A673 (cell line): ENCODE data around the gene TTLL10. TPM values are rescaled to one million over a fixed set of nuclear protein-coding genes. Genes with fewer than 3 reads are reported as not detected.
A peak's percentile ranks its signal among the peaks of the same experiment; 100 is the strongest.

ENCODE experiments used
- BruUV-seq: library from RNA; stranded (reverse); fragments of 400-500 nt; replicated peaks from 2 replicates; lab custom pipeline; 2021; lab: Mats Ljungman, UMichigan
- CTCF ChIA-PET: fragments of 300-600 bp; sonication (Branson Sonifier 250); formaldehyde crosslinking; loops from one replicate; lab custom pipeline; 2022; ENCODE audit warnings: antibody characterized with exemption; lab: Charles Lee
- POLR2A ChIA-PET: fragments of 300-600 bp; sonication (Branson Sonifier 250); formaldehyde crosslinking; loops from one replicate; lab custom pipeline; 2022; ENCODE audit warnings: antibody characterized with exemption; ENCODE audit not compliant: low non-redundant PET; lab: Charles Lee
- DNase-seq: peaks from one replicate; pipeline ENCODE4 v3.0.0-alpha.2; 2015; ENCODE audit warnings: low spot score
- H3K27ac ChIP-seq: fragments of 200-600 bp; sonication (generic); 2 replicates; pipeline ENCODE4 v1.5.1; 2016; ENCODE audit warnings: mixed run types, low read depth, mild to moderate bottlenecking, mixed read lengths, antibody characterized with exemption, low read length; ENCODE audit not compliant: poor library complexity, severe bottlenecking
- H3K27me3 ChIP-seq: fragments of 200-600 bp; sonication (generic); replicated peaks from 2 replicates; pipeline ENCODE4 v1.6.1; 2017; ENCODE audit warnings: mixed run types, low read depth, mild to moderate bottlenecking, mixed read lengths, antibody characterized with exemption, low read length; ENCODE audit not compliant: insufficient read depth, poor library complexity
- H3K36me3 ChIP-seq: fragments of 200-600 bp; sonication (generic); 2 replicates; pipeline ENCODE4 v1.6.1; 2016; ENCODE audit warnings: mixed run types, mild to moderate bottlenecking, mixed read lengths, antibody characterized with exemption, low read length; ENCODE audit not compliant: insufficient read depth, poor library complexity, severe bottlenecking
- H3K4me1 ChIP-seq: fragments of 200-600 bp; sonication (generic); 2 replicates; pipeline ENCODE4 v1.6.1; 2017; ENCODE audit warnings: mixed run types, mild to moderate bottlenecking, mixed read lengths, antibody characterized with exemption, low read length; ENCODE audit not compliant: insufficient read depth, poor library complexity, severe bottlenecking
- H3K4me3 ChIP-seq: fragments of 200-600 bp; sonication (generic); 2 replicates; pipeline ENCODE4 v1.5.1; 2016; ENCODE audit warnings: low read depth, mixed run types, mild to moderate bottlenecking, mixed read lengths, low read length; ENCODE audit not compliant: poor library complexity, severe bottlenecking
- H3K9me3 ChIP-seq: fragments of 200-600 bp; sonication (generic); 2 replicates; pipeline ENCODE4 v1.6.1; 2016; ENCODE audit warnings: mixed run types, low read depth, mild to moderate bottlenecking, mixed read lengths, antibody characterized with exemption, low read length; ENCODE audit not compliant: poor library complexity, severe bottlenecking
- CTCF ChIP-seq: fragments of 300-800, 200-600 bp; sonication (generic); conservative IDR thresholded peaks from 2 replicates; pipeline ENCODE4 v1.5.1; 2017; ENCODE audit warnings: low read depth, mild to moderate bottlenecking, antibody characterized with exemption, low read length, moderate library complexity, mixed read lengths
- EZH2 ChIP-seq: fragments of 200-600 bp; sonication (generic); IDR thresholded peaks from 2 replicates; pipeline ENCODE4 v1.6.1; 2017; ENCODE audit warnings: borderline replicate concordance, low read depth, mild to moderate bottlenecking, mixed read lengths, antibody characterized with exemption, low read length; ENCODE audit not compliant: poor library complexity, severe bottlenecking
- intact Hi-C: fragments of 100-400 bp; cut with micrococcal nuclease; formaldehyde crosslinking; loops from one replicate; pipeline ENCODE4 v1.10.0; 2022; ENCODE audit not compliant: unreplicated experiment
- total RNA-seq: library from RNA; stranded (reverse); gene quantifications from 2 replicates; pipeline ENCODE4 v1.2.3, GENCODE V29; 2021

Gene TTLL10
- total RNA-seq, 1 experiment from 2014 or later, result not detected

DNA sequence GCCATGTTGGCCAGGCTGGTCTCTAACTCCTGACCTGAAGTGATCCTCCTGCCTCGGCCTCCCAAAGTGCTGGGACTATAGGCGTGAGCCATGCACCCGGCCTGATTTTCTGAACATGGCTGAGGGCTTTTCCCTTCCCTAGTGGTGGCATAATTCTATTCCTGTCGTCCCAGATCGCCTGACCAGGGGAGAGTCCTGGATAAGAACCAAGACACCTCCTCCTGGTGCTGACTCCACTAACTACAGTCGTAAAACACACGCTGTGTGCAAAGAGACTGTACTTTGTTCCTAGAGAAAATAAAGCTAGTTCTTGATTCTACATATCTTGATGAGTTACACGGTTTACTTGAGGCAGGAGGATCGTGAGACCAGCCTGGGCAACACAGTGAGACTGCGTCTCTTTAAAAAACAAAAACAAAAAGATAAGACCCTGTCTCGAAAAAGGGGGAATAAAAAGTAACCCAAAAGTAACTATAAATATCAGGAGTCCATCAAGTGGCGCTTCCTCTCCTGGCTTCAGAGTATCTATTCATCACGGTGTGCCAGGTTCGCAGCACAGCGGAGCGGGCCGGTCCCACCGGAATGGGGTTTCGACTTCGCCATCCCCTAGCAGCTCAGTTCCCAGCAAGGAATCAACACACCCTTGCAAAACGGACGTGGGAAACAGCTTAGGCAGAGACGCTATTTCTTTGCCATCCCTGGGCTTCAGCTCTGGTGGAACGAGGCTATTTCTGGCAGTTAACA lies 57.1 kb downstream of the TTLL10 start:
- intact Hi-C loops, result loop anchor here (5.0 kb wide), 1 partner anchor 109 kb away; no protein-coding TSS in a partner anchor
- ChIA-PET POLR2A (interaction anchor here (1.0 kb wide), 1 partner anchor 23 kb away, joined by 4 read pairs; no protein-coding TSS in a partner anchor), CTCF (interaction anchor here (1.3 kb wide), 1 partner anchor 108 kb away, joined by 7 read pairs; no protein-coding TSS in a partner anchor)
- Histone ChIP-seq H3K4me3 (peak overlapping the region; percentile 97), H3K36me3 (peaks cover 35% of the 10 kb centered on the region), H3K9me3 (no peaks in the 10 kb centered on the region), H3K27me3 (no peaks in the 10 kb centered on the region), H3K4me1 (peaks cover 24% of the 10 kb centered on the region), H3K27ac (peak overlapping the region; percentile 97)
- BruUV-seq, result TSS peak; percentile 89
- peak; percentile 64 for DNase-seq
- TF ChIP-seq EZH2 (no peak), CTCF (0 out of 2 replicates have a peak, but pooled peaks have one; percentile 14)

DNA sequence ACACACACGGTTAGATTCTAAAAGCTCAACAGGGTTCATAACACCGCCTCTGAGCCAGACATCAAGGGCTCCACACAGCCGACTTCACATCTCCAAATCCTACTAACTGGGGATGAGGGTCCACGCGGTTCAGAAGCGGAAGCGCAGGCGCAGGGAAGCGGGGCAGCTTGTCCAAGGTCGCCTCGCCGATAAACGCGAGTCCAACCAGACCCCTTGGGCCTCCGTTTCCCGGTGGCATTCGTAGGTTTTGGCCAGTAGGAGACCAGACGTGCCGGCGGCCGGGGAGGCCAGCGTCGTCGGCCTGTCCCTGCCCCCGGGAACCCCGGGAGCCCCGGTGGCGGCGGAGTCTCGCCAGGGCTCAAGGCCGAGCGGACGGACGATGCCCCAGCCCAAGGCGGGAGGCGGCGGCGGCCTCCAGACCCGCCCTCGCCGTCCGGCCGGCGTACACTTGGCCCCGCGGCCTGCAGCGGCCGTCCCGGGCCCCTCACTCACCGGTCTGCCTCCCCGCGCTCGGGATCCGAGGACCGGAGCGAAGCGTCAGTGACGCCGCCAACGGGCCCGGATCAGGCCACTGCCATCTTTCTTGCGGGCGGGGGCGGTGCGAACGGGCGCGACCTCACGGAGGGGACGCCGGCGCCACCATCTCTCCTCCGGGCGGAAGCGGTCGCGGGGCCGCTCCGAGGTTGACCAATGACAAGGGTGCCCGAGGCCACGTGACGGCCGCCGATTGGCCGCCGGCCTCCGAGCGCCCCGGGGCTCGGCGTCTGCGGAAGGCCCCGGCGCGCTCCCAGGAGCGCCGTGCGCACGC lies 57.9 kb downstream of the TTLL10 start, which contains the start of gene SDF4:
SDF4 (minus strand) TSS at position 602 of the 808 bp plus-strand sequence. CDS start 3,229 bp downstream, outside the sequence.
- BruUV-seq, result no TSS peak
- CTCF ChIA-PET, result interaction anchor here (1.3 kb wide), 1 partner anchor 109 kb away, joined by 7 read pairs; no protein-coding TSS in a partner anchor
- POLR2A ChIA-PET, result interaction anchor here (1.0 kb wide), 1 partner anchor 24 kb away, joined by 4 read pairs; no protein-coding TSS in a partner anchor
- H3K4me3 ChIP-seq, result peak within 1 kb of the TSS; percentile 97
- H3K27me3 ChIP-seq, result no peaks in the 10 kb centered on the region
- TF ChIP-seq CTCF (no peak), EZH2 (no peak)
- peaks cover 34% of the 10 kb centered on the region for H3K36me3 ChIP-seq
- no peaks in the 10 kb centered on the region for H3K9me3 ChIP-seq
- H3K27ac ChIP-seq, result peak within 1 kb of the TSS; percentile 97
- intact Hi-C loops, result loop anchor here (5.0 kb wide), 1 partner anchor 109 kb away; no protein-coding TSS in a partner anchor
- peaks cover 24% of the 10 kb centered on the region for H3K4me1 ChIP-seq
- DNase-seq, result peak; percentile 99

GRCh38 chr1:1232208-1232795 lies 58.6 kb downstream of the TTLL10 start, which contains the start of gene B3GALT6:
Gene B3GALT6, plus strand, starts transcription at chr1:1232237. Its CDS starts 42 bp downstream, at chr1:1232279.
- intact Hi-C loops, result loop anchor here (5.0 kb wide), 1 partner anchor 110 kb away; no protein-coding TSS in a partner anchor
- peak within 1 kb of the TSS; percentile 97 for H3K27ac ChIP-seq
- ChIA-PET POLR2A (no interaction called here), CTCF (no interaction called here)
- no peak for TF ChIP-seq EZH2
- no peak for DNase-seq
- peak within 1 kb of the TSS; percentile 97 for H3K4me3 ChIP-seq
- peaks cover 29% of the 10 kb centered on the region for H3K36me3 ChIP-seq
- H3K4me1 ChIP-seq, result peaks cover 24% of the 10 kb centered on the region
- BruUV-seq, result no TSS peak
- H3K27me3 ChIP-seq, result no peaks in the 10 kb centered on the region
- H3K9me3 ChIP-seq, result no peaks in the 10 kb centered on the region
